K562 (cell line): ENCODE results near the gene LRP10. TPM values are rescaled to one million over a fixed set of nuclear protein-coding genes. Genes with fewer than 3 reads are reported as not detected.

Experiments
- ASH1L ChIP-seq: fragments of 450-650 bp; IDR thresholded peaks from 2 replicates; pipeline ENCODE4 v1.6.1; 2018; ENCODE audit warnings: borderline replicate concordance, mild to moderate bottlenecking, low read depth; ENCODE audit not compliant: partially characterized antibody
- BRD9 ChIP-seq: fragments of 450-650 bp; IDR thresholded peaks from 2 replicates; pipeline ENCODE4 v1.6.1; 2018; ENCODE audit warnings: low read depth; ENCODE audit not compliant: partially characterized antibody
- ELF4 ChIP-seq: fragments of 450-650 bp; formaldehyde crosslinking; IDR thresholded peaks from 2 replicates; pipeline ENCODE4 v1.4.0; 2022; ENCODE audit warnings: missing genetic modification characterization
- ETV1 ChIP-seq: fragments of 450-650 bp; conservative IDR thresholded peaks from 2 replicates; pipeline ENCODE4 v1.6.1; 2016; ENCODE audit warnings: missing genetic modification characterization, control low read depth, low read depth, missing compliant biosample characterization
- IFI16 ChIP-seq: fragments of 250-450 bp; sonication (Bioruptor Pico); IDR thresholded peaks from 2 replicates; pipeline ENCODE4 v2.1.2; 2022; ENCODE audit warnings: mild to moderate bottlenecking, inconsistent platforms
- MTF1 ChIP-seq: fragments of 250-450 bp; sonication (Bioruptor Pico); IDR thresholded peaks from 2 replicates; pipeline ENCODE4 v1.9.0; 2021; ENCODE audit warnings: moderate library complexity, mild to moderate bottlenecking, inconsistent platforms, borderline replicate concordance
- MYNN ChIP-seq, 2 experiments: sonication (generic); formaldehyde crosslinking in 1 of 2; IDR thresholded peaks; 2 replicates each; pipeline versions ENCODE4 v1.5.0 to v1.6.1; 2016 to 2020; ENCODE audit warnings: antibody characterized with exemption in 1 of 2, missing genetic modification reagents in 1 of 2
- NFXL1 ChIP-seq: fragments of 450-650 bp; formaldehyde crosslinking; IDR thresholded peaks from 2 replicates; pipeline ENCODE4 v1.4.0; 2021; ENCODE audit warnings: mild to moderate bottlenecking
- RAD51 ChIP-seq: fragments of 450-650 bp; IDR thresholded peaks from 2 replicates; pipeline ENCODE4 v1.7.1; 2016; ENCODE audit warnings: low read depth, mild to moderate bottlenecking, borderline replicate concordance
- RBM25 ChIP-seq: fragments of 200-400 bp; formaldehyde crosslinking; IDR thresholded peaks from 2 replicates; pipeline ENCODE4 v1.6.1; 2018; ENCODE audit warnings: low read length, low read depth, moderate library complexity; ENCODE audit not compliant: severe bottlenecking
- SIN3A ChIP-seq, 2 experiments: fragments of 150-350 bp in 1 of 2; IDR thresholded peaks; 2 replicates each; pipeline ENCODE4 v1.6.1; 2011 to 2016; ENCODE audit warnings: borderline replicate concordance in 2 of 2, low read depth in 2 of 2, low read length in 2 of 2, mild to moderate bottlenecking in 2 of 2, moderate library complexity in 2 of 2; ENCODE audit not compliant: control insufficient read depth in 1 of 2
- SMAD3 ChIP-seq: fragments of 450-650 bp; formaldehyde crosslinking; conservative IDR thresholded peaks from 2 replicates; pipeline ENCODE4 v1.4.0; 2020; ENCODE audit warnings: mild to moderate bottlenecking
- SMARCA4 ChIP-seq: fragments of 450-650 bp; IDR thresholded peaks from 2 replicates; pipeline ENCODE4 v1.6.1; 2016
- STAT5A ChIP-seq: IDR thresholded peaks from 2 replicates; pipeline ENCODE4 v1.6.1; 2012; ENCODE audit warnings: low read length, inconsistent platforms, borderline replicate concordance
- STAT5B ChIP-seq: fragments of 250-450 bp; sonication (Bioruptor Pico); IDR thresholded peaks from 2 replicates; pipeline ENCODE4 v1.8.0; 2021; ENCODE audit warnings: mild to moderate bottlenecking, inconsistent platforms
- TSC22D4 ChIP-seq: fragments of 450-650 bp; IDR thresholded peaks from 2 replicates; pipeline ENCODE4 v1.6.1; 2016; ENCODE audit warnings: missing genetic modification characterization, missing biosample characterization, control low read depth
- ZNF140 ChIP-seq: fragments of 250-450 bp; sonication (Bioruptor Pico); IDR thresholded peaks from 2 replicates; pipeline ENCODE4 v1.8.0; 2021; ENCODE audit warnings: moderate library complexity, mild to moderate bottlenecking, inconsistent platforms
- ZNF551 ChIP-seq: fragments of 250-450 bp; sonication (Bioruptor Pico); IDR thresholded peaks from 2 replicates; pipeline ENCODE4 v1.5.0; 2021; ENCODE audit warnings: mild to moderate bottlenecking, moderate library complexity
- ZZZ3 ChIP-seq: fragments of 450-650 bp; IDR thresholded peaks from 2 replicates; pipeline ENCODE4 v1.6.1; 2016; ENCODE audit warnings: antibody characterized with exemption, mild to moderate bottlenecking, moderate library complexity
- polyA plus RNA-seq, 8 experiments: library from polyadenylated mRNA; depleted of rRNA in 4 of 8; stranded (reverse) in 5 of 8; unstranded in 3 of 8; fragments of >200 nt; fragmentation: Nextera tagmentation in 2 of 8; fragmentation: Illumina TruSeq in 1 of 8; extraction: Ambion mirVana in 2 of 8; extraction: Trizol in 1 of 8; gene quantifications; 2 replicates each; pipeline versions ENCODE4 v1.2.1 to v1.2.3, GENCODE V29; 2011 to 2014; ENCODE audit warnings: inconsistent platforms in 1 of 8, missing spikeins in 1 of 8
- total RNA-seq, 7 experiments: library from RNA; depleted of rRNA in 6 of 7; stranded (reverse); fragments of >200 nt in 6 of 7; fragmentation: Illumina TruSeq in 2 of 7; extraction: Trizol in 2 of 7; gene quantifications; 2 replicates each; pipeline versions ENCODE4 v1.2.1 to v1.2.3, GENCODE V29; 2011 to 2021; ENCODE audit warnings: low replicate concordance in 1 of 7
- TF ChIP-seq, protein P1 (sequence below): fragments of 250-450 bp; sonication (Bioruptor Pico); IDR thresholded peaks from 2 replicates; pipeline ENCODE4 v1.8.0; 2022; ENCODE audit warnings: moderate library complexity, mild to moderate bottlenecking, inconsistent platforms
- TF ChIP-seq, protein P2 (sequence below): fragments of 450-650 bp; IDR thresholded peaks from 2 replicates; pipeline ENCODE4 v1.7.1; 2018; ENCODE audit warnings: mild to moderate bottlenecking, low read depth; ENCODE audit not compliant: partially characterized antibody
- TF ChIP-seq, protein P3 (sequence below), 2 experiments: IDR thresholded peaks; 2 replicates each; pipeline ENCODE4 v1.6.1; 2012; ENCODE audit warnings: improper control_type of control experiment in 2 of 2, low read depth in 2 of 2, low read length in 2 of 2, borderline replicate concordance in 1 of 2

The LRP10 gene
- total and polyA plus RNA-seq, 9 of the 15 experiments (the other 6 are each of a cell fraction or from before 2014, with no cell fraction given): 1.3 to 45.5 (median 10.9) TPM

DNA sequence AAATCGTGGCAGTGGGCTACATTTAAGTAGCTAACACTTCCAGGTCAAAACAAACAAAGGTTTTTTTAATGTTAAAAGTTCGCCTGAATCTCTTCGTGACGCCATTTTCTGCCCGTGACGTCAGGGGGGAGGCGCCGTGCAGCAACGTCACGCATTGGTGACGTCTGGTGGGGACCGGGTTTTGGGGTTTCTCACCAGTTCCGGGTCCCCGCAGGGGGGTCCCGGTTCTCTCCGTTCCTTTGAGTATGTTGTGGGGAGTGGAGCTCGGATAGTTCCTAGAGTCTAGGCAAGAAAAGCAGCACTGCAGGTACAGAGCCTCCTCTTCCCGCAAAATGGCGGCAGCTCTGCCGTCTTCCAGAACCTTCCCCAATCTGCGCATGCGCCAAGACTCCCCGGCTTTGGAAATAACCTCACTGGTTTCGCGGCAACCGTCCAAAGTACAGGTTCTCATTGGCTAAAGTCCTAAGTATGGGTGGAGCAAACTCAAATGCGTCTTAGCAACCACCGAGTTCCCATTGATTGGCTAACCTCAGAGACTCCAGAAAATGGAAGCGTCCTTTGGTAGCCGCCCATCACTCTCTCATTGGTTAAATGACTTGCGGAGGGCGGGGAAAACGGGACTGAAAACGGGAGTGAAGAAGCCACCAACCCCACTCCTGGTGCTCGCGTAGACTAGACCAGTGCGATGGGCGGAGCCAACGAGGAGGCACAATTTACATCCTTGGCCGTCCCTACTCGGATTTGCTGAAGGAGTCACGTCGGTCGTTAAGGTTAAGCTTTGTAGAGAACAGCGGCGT, 47.5 kb downstream of the LRP10 start, which contains the start of gene RBM23 (continued):
- TF ChIP-seq, protein P1, sequence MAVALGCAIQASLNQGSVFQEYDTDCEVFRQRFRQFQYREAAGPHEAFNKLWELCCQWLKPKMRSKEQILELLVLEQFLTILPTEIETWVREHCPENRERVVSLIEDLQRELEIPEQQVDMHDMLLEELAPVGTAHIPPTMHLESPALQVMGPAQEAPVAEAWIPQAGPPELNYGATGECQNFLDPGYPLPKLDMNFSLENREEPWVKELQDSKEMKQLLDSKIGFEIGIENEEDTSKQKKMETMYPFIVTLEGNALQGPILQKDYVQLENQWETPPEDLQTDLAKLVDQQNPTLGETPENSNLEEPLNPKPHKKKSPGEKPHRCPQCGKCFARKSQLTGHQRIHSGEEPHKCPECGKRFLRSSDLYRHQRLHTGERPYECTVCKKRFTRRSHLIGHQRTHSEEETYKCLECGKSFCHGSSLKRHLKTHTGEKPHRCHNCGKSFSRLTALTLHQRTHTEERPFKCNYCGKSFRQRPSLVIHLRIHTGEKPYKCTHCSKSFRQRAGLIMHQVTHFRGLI (CRISPR knock-in tag): no peak
- TF ChIP-seq SMARCA4: no peak
- TF ChIP-seq ZNF140 (CRISPR knock-in tag): no peak
- TF ChIP-seq NFXL1: no peak
- no peak for TF ChIP-seq BRD9
- no peak for TF ChIP-seq SMAD3 (CRISPR knock-in tag)
- TF ChIP-seq, protein P2, sequence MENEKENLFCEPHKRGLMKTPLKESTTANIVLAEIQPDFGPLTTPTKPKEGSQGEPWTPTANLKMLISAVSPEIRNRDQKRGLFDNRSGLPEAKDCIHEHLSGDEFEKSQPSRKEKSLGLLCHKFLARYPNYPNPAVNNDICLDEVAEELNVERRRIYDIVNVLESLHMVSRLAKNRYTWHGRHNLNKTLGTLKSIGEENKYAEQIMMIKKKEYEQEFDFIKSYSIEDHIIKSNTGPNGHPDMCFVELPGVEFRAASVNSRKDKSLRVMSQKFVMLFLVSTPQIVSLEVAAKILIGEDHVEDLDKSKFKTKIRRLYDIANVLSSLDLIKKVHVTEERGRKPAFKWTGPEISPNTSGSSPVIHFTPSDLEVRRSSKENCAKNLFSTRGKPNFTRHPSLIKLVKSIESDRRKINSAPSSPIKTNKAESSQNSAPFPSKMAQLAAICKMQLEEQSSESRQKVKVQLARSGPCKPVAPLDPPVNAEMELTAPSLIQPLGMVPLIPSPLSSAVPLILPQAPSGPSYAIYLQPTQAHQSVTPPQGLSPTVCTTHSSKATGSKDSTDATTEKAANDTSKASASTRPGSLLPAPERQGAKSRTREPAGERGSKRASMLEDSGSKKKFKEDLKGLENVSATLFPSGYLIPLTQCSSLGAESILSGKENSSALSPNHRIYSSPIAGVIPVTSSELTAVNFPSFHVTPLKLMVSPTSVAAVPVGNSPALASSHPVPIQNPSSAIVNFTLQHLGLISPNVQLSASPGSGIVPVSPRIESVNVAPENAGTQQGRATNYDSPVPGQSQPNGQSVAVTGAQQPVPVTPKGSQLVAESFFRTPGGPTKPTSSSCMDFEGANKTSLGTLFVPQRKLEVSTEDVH: peak; percentile 92
- TF ChIP-seq, protein P3, sequence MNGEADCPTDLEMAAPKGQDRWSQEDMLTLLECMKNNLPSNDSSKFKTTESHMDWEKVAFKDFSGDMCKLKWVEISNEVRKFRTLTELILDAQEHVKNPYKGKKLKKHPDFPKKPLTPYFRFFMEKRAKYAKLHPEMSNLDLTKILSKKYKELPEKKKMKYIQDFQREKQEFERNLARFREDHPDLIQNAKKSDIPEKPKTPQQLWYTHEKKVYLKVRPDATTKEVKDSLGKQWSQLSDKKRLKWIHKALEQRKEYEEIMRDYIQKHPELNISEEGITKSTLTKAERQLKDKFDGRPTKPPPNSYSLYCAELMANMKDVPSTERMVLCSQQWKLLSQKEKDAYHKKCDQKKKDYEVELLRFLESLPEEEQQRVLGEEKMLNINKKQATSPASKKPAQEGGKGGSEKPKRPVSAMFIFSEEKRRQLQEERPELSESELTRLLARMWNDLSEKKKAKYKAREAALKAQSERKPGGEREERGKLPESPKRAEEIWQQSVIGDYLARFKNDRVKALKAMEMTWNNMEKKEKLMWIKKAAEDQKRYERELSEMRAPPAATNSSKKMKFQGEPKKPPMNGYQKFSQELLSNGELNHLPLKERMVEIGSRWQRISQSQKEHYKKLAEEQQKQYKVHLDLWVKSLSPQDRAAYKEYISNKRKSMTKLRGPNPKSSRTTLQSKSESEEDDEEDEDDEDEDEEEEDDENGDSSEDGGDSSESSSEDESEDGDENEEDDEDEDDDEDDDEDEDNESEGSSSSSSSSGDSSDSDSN (IDR thresholded peaks at IDR 0.05; ENCODE audit: borderline replicate concordance in 1 of 2, low read depth in 2 of 2, low read length in 2 of 2): no peak
- no peak for TF ChIP-seq ZNF551 (CRISPR knock-in tag)
- no peak for TF ChIP-seq STAT5A
- TF ChIP-seq SIN3A (IDR thresholded peaks at IDR 0.05; ENCODE audit: borderline replicate concordance in 2 of 2, control insufficient read depth in 1 of 2, low read depth in 2 of 2, low read length in 2 of 2): peak in 1 of 2 experiments; percentile 24; a peak in 1 of 4 replicates
- TF ChIP-seq ETV1 (tag): no peak; the same call in 1 of the 2 replicates
- TF ChIP-seq MTF1 (CRISPR knock-in tag): no peak
- TF ChIP-seq MYNN (IDR thresholded peaks at IDR 0.05): no peak
- no peak for TF ChIP-seq MYNN (CRISPR knock-in tag; IDR thresholded peaks at IDR 0.05)
- TF ChIP-seq ZZZ3: no peak
- TF ChIP-seq RAD51: peak; percentile 32; the same call in 1 of the 2 replicates
- TF ChIP-seq ELF4 (CRISPR knock-in tag): no peak
- TF ChIP-seq IFI16 (CRISPR knock-in tag): no peak
- no peak for TF ChIP-seq TSC22D4 (tag)
- TF ChIP-seq STAT5B: no peak
- no peak for TF ChIP-seq ASH1L
- peak; percentile 75 for TF ChIP-seq RBM25
